GM23248 (cell line): ENCODE measurements around the gene ROS1. TPM values are rescaled to one million over a fixed set of nuclear protein-coding genes. Genes with fewer than 3 reads are reported as not detected.
A peak's percentile ranks its signal among the peaks of the same experiment; 100 is the strongest.

ENCODE experiments used
- DNase-seq: peaks from one replicate; pipeline ENCODE4 v3.0.0-alpha.2; 2015
- H2AFZ ChIP-seq: fragments of 200-600 bp; sonication (generic); 2 replicates; pipeline ENCODE4 v1.6.1; 2016; ENCODE audit warnings: antibody characterized with exemption
- H3F3A ChIP-seq: fragments of 200-600 bp; sonication (generic); 2 replicates; pipeline ENCODE4 v1.6.1; 2016; ENCODE audit warnings: mild to moderate bottlenecking, antibody characterized with exemption, mixed run types; ENCODE audit not compliant: insufficient read depth
- H3K27ac ChIP-seq: fragments of 200-600 bp; sonication (generic); 2 replicates; pipeline ENCODE4 v1.5.1; 2016; ENCODE audit warnings: mild to moderate bottlenecking
- H3K27me3 ChIP-seq: fragments of 200-600 bp; sonication (generic); replicated peaks from 2 replicates; pipeline ENCODE4 v1.6.1; 2016; ENCODE audit warnings: mild to moderate bottlenecking; ENCODE audit not compliant: insufficient read depth
- H3K36me3 ChIP-seq: fragments of 200-600 bp; sonication (generic); 2 replicates; pipeline ENCODE4 v1.6.1; 2016; ENCODE audit warnings: low read depth, mild to moderate bottlenecking
- H3K4me1 ChIP-seq: fragments of 200-600 bp; sonication (generic); 2 replicates; pipeline ENCODE4 v1.6.1; 2016; ENCODE audit warnings: mild to moderate bottlenecking; ENCODE audit not compliant: insufficient read depth
- H3K4me2 ChIP-seq: fragments of 200-600 bp; sonication (generic); one replicate; pipeline ENCODE4 v1.6.1; 2016; ENCODE audit warnings: mild to moderate bottlenecking; ENCODE audit not compliant: unreplicated experiment
- H3K4me3 ChIP-seq: fragments of 200-600 bp; sonication (generic); 2 replicates; pipeline ENCODE4 v1.5.1; 2016; ENCODE audit warnings: mild to moderate bottlenecking
- H3K79me2 ChIP-seq: fragments of 200-600 bp; sonication (generic); 2 replicates; pipeline ENCODE4 v1.6.1; 2016; ENCODE audit warnings: mild to moderate bottlenecking; ENCODE audit not compliant: insufficient read depth
- H3K9ac ChIP-seq: fragments of 200-600 bp; sonication (generic); 2 replicates; pipeline ENCODE4 v1.6.1; 2016; ENCODE audit warnings: mild to moderate bottlenecking
- H3K9me2 ChIP-seq: fragments of 200-600 bp; sonication (generic); 2 replicates; pipeline ENCODE4 v1.6.1; 2016; ENCODE audit warnings: mixed run types, mild to moderate bottlenecking, moderate library complexity; ENCODE audit not compliant: insufficient read depth
- H3K9me3 ChIP-seq: fragments of 200-600 bp; sonication (generic); one replicate; pipeline ENCODE4 v1.6.1; 2017; ENCODE audit warnings: low read depth
- H4K20me1 ChIP-seq: fragments of 200-600 bp; sonication (generic); 2 replicates; pipeline ENCODE4 v1.6.0; 2016; ENCODE audit not compliant: insufficient read depth
- EZH2 ChIP-seq: fragments of 200-600 bp; sonication (generic); IDR thresholded peaks from 2 replicates; pipeline ENCODE4 v1.6.1; 2018; ENCODE audit warnings: antibody characterized with exemption, mild to moderate bottlenecking; ENCODE audit not compliant: insufficient read depth, poor library complexity, severe bottlenecking
- EZH2phosphoT487 ChIP-seq: fragments of 200-600 bp; sonication (generic); IDR thresholded peaks from 2 replicates; pipeline ENCODE4 v1.6.1; 2018; ENCODE audit warnings: antibody characterized with exemption, moderate library complexity, mild to moderate bottlenecking, low read depth; ENCODE audit not compliant: insufficient read depth
- WGBS, 2 experiments: methylation state at CpG; one replicate each; pipeline ENCODE4 v1.1.6; 2015 to 2017; ENCODE audit warnings: low lambda C conversion rate in 2 of 2, low coverage in 1 of 2; ENCODE audit errors: missing lambda C conversion rate in 2 of 2; 5-methylcytosine and 5-hydroxymethylcytosine counted together
- in situ Hi-C: fragments of 300-500 bp; cut with MboI; formaldehyde crosslinking; loops from 2 replicates; pipeline ENCODE4 v1.15.0; 2020
- polyA plus RNA-seq: library from polyadenylated mRNA; unstranded; fragments of >200 nt; fragmentation: Nextera tagmentation; extraction: Ambion mirVana; gene quantifications from 2 replicates; pipeline ENCODE4 v1.2.1, GENCODE V29; 2016
- total RNA-seq: library from RNA; depleted of rRNA; stranded (reverse); fragments of >200 nt; shearing (Covaris generic); gene quantifications from 2 replicates; pipeline ENCODE4 v1.2.3, GENCODE V29; 2014

Gene ROS1
- total and polyA plus RNA-seq, 2 experiments from 2014 or later, result 0.20 to 0.43 TPM

DNA sequence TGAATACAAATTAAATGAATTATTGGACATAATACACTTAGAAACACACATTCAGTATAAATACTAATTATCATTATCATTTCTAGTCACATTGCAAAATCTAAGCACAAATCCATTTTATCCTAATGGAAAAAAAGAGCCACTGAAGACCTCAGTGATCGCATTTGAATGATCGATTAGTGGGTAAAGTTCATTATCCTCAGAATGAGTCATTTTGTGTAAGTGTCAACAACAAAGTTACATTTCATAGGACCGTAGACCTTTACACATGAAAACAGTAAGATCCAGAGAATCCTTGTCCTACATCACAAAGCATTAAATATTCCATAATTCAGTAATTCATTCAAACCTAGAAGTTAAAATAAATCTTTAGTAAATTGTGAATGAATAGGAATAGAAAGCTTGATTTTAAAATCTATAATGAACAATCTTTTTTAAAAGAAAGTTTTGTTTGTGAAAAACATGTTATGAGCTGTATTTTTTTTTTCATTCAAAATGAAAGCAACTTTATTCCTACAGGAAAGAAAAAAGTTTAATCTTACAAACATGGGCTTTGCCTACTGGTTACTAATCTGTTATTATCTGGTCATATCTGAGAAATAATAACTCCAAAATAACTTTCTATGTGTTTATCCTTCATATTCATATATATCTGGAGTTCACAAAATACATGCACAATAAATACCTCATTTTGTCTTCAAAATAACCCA, 33.7 kb downstream of the ROS1 start:
- no peaks in the 10 kb centered on the region for H4K20me1 ChIP-seq
- H3K36me3 ChIP-seq, result no peaks in the 10 kb centered on the region
- no peak overlapping the region for H3K27ac ChIP-seq
- in situ Hi-C loops, result no loop called here
- no peak for TF ChIP-seq EZH2phosphoT487
- TF ChIP-seq EZH2, result no peak
- H3K27me3 ChIP-seq, result no peaks in the 10 kb centered on the region
- no peaks in the 10 kb centered on the region for H3K79me2 ChIP-seq
- H2AFZ ChIP-seq, result no peak overlapping the region
- H3K4me3 ChIP-seq, result no peak overlapping the region
- DNase-seq, result no peak
- no peaks in the 10 kb centered on the region for H3K4me1 ChIP-seq
- no peaks in the 10 kb centered on the region for H3K9me3 ChIP-seq
- no peak overlapping the region for H3K9ac ChIP-seq
- H3K4me2 ChIP-seq, result no peak overlapping the region
- no peaks in the 10 kb centered on the region for H3K9me2 ChIP-seq
- 80% methylated on average over 3 of the region's 3 CpGs for WGBS, 2 experiments
- no peaks in the 10 kb centered on the region for H3F3A ChIP-seq

- no peak overlapping the region for H3K9ac ChIP-seq
- no peaks in the 10 kb centered on the region for H4K20me1 ChIP-seq
- WGBS, 2 experiments, result 80 to 85% methylated on average over 11 of the region's 11 CpGs
- DNase-seq, result peak; percentile 56
- in situ Hi-C loops, result no loop called here
- H3K27me3 ChIP-seq, result no peaks in the 10 kb centered on the region
- TF ChIP-seq EZH2 (no peak), EZH2phosphoT487 (no peak)
- no peak overlapping the region for H3K4me2 ChIP-seq
- no peaks in the 10 kb centered on the region for H3K9me2 ChIP-seq
- no peak overlapping the region for H3K27ac ChIP-seq
- no peaks in the 10 kb centered on the region for H3K4me1 ChIP-seq
- no peaks in the 10 kb centered on the region for H3K9me3 ChIP-seq
- H3K79me2 ChIP-seq, result no peaks in the 10 kb centered on the region
- H3F3A ChIP-seq, result no peaks in the 10 kb centered on the region
- no peak overlapping the region for H3K4me3 ChIP-seq
- H3K36me3 ChIP-seq, result no peaks in the 10 kb centered on the region
- no peak overlapping the region for H2AFZ ChIP-seq
Measured at GRCh38 chr6:117389227-117390057, 36.3 kb downstream of the ROS1 start.

DNA sequence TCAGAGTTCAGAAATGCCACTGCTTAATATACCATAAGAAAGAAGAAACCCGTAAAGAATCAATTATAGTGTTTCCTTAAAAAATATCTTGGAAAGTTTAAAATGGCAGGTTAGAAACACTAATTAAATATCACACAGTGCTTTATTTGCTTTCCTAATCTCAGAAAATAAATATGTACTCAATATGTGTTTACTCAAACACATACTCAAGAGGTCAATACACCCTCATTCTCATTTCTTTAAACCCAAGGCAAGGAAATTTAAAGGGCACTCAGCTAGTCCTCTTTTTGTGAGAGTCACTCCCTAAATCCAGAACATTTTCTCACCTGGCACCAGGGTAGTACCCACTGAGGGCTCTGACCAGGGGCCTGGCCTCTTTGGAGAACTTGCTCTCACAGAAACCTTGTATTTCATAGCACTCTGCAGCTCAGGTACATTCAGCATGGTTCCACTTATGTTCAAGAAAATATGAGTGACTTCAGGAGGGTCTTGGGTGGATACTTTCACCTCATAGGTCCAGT, 38.2 kb downstream of the ROS1 start:
- Histone ChIP-seq H3K79me2 (no peaks in the 10 kb centered on the region), H3K27me3 (no peaks in the 10 kb centered on the region), H4K20me1 (no peaks in the 10 kb centered on the region), H3K9ac (no peak overlapping the region), H3K4me3 (no peak overlapping the region), H3K27ac (no peak overlapping the region), H3K36me3 (no peaks in the 10 kb centered on the region), H3K9me2 (no peaks in the 10 kb centered on the region), H3F3A (no peaks in the 10 kb centered on the region), H3K4me1 (no peaks in the 10 kb centered on the region), H3K9me3 (no peaks in the 10 kb centered on the region), H2AFZ (no peak overlapping the region), H3K4me2 (no peak overlapping the region)
- no peak for TF ChIP-seq EZH2
- no peak for TF ChIP-seq EZH2phosphoT487
- in situ Hi-C loops, result no loop called here
- DNase-seq, result no peak
- WGBS, 2 experiments, result 91 to 92% methylated on average over 1 of the region's 1 CpG

DNA sequence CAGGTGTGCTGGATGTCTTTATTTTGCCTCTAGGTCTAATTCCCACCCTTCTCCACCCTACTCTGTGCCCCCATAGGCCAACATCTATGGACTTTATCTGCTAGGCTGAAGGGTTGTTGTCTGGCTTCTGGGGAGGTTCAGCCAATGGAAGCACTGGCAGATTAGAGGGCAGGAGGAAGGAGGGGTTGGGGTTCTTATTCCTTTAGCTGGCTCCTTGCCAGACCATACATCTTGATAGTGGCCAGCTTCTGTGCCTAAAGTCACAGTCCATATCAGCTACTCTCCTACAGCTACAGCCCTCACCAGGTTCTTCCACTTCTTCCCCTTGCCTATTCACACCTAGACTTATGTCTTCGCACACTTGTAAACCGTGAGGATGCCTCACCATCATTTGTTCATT, 41.1 kb downstream of the ROS1 start:
- Histone ChIP-seq H3K4me2 (no peak overlapping the region), H3K27ac (no peak overlapping the region), H3K9me2 (no peaks in the 10 kb centered on the region), H2AFZ (no peak overlapping the region), H3K4me1 (no peaks in the 10 kb centered on the region), H3K27me3 (no peaks in the 10 kb centered on the region), H3K79me2 (no peaks in the 10 kb centered on the region), H3F3A (no peaks in the 10 kb centered on the region), H3K9me3 (no peaks in the 10 kb centered on the region), H3K36me3 (no peaks in the 10 kb centered on the region), H3K9ac (no peak overlapping the region), H4K20me1 (no peaks in the 10 kb centered on the region), H3K4me3 (no peak overlapping the region)
- TF ChIP-seq EZH2phosphoT487 (no peak), EZH2 (no peak)
- no peak for DNase-seq
- WGBS, 2 experiments, result 92 to 96% methylated on average over 2 of the region's 2 CpGs
- in situ Hi-C loops, result no loop called here
